HepG2 (cell line): Measurements from ENCODE around the gene NPIPB6. TPM values are rescaled to one million over a fixed set of nuclear protein-coding genes. Genes with fewer than 3 reads are reported as not detected.
A peak's percentile ranks its signal among the peaks of the same experiment; 100 is the strongest.

ENCODE experiments used
- BCL6 ChIP-seq: IDR thresholded peaks from 2 replicates; pipeline ENCODE4 v1.6.1; 2016; ENCODE audit warnings: missing genetic modification reagents, missing compliant biosample characterization
- HOXA9 ChIP-seq: sonication (generic); formaldehyde crosslinking; IDR thresholded peaks from 2 replicates; pipeline ENCODE4 v1.8.1; 2022; ENCODE audit warnings: missing genetic modification reagents, mild to moderate bottlenecking, moderate library complexity, borderline replicate concordance
- IKZF1 ChIP-seq: fragments of 450-650 bp; IDR thresholded peaks from 2 replicates; pipeline ENCODE4 v1.7.1; 2016
- KAT7 ChIP-seq: IDR thresholded peaks from 2 replicates; pipeline ENCODE4 v1.6.1; 2018; ENCODE audit warnings: borderline replicate concordance, missing compliant biosample characterization
- KDM2A ChIP-seq: sonication (generic); formaldehyde crosslinking; IDR thresholded peaks from 2 replicates; pipeline ENCODE4 v1.4.0; 2020; ENCODE audit warnings: low read depth, missing genetic modification reagents, borderline replicate concordance
- NONO ChIP-seq, 2 experiments: fragments of 450-650 bp in 1 of 2; sonication (generic) in 1 of 2; formaldehyde crosslinking in 1 of 2; IDR thresholded peaks in 1 of 2; conservative IDR thresholded peaks in 1 of 2; 2 replicates each; pipeline versions ENCODE4 v1.6.1 to v1.8.0; 2017 to 2022; ENCODE audit warnings: mild to moderate bottlenecking in 1 of 2, missing genetic modification reagents in 1 of 2, moderate library complexity in 1 of 2
- RBAK ChIP-seq: sonication (generic); formaldehyde crosslinking; IDR thresholded peaks from 2 replicates; pipeline ENCODE4 v1.5.1; 2020; ENCODE audit warnings: mild to moderate bottlenecking, missing genetic modification reagents
- TAF1 ChIP-seq: sonication (generic); formaldehyde crosslinking; IDR thresholded peaks from 2 replicates; pipeline ENCODE4 v1.4.0; 2020; ENCODE audit warnings: missing genetic modification reagents
- TCF7L2 ChIP-seq: IDR thresholded peaks from 2 replicates; pipeline ENCODE4 v1.6.1; 2011; ENCODE audit warnings: mild to moderate bottlenecking, low read depth, low read length, moderate library complexity
- TOPORS ChIP-seq: sonication (generic); formaldehyde crosslinking; IDR thresholded peaks from 2 replicates; pipeline ENCODE4 v1.8.0; 2023; ENCODE audit warnings: mild to moderate bottlenecking, missing genetic modification reagents
- ZBTB8A ChIP-seq: sonication (generic); formaldehyde crosslinking; IDR thresholded peaks from 2 replicates; pipeline ENCODE4 v1.4.0; 2020; ENCODE audit warnings: mild to moderate bottlenecking, low read depth, missing genetic modification reagents, borderline replicate concordance
- ZNF264 ChIP-seq: sonication (generic); formaldehyde crosslinking; IDR thresholded peaks from 2 replicates; pipeline ENCODE4 v1.4.0; 2020; ENCODE audit warnings: missing genetic modification reagents
- ZNF446 ChIP-seq: sonication (generic); formaldehyde crosslinking; IDR thresholded peaks from 2 replicates; pipeline ENCODE4 v1.5.0; 2020; ENCODE audit warnings: mild to moderate bottlenecking, missing genetic modification reagents
- ZNF496 ChIP-seq: sonication (generic); formaldehyde crosslinking; IDR thresholded peaks from 2 replicates; pipeline ENCODE4 v1.8.1; 2023; ENCODE audit warnings: mild to moderate bottlenecking, moderate library complexity, missing genetic modification reagents; ENCODE audit not compliant: insufficient replicate concordance
- ZSCAN21 ChIP-seq: sonication (generic); formaldehyde crosslinking; IDR thresholded peaks from 2 replicates; pipeline ENCODE4 v1.8.0; 2022; ENCODE audit warnings: mild to moderate bottlenecking, missing genetic modification reagents, moderate library complexity, borderline replicate concordance
- polyA plus RNA-seq, 8 experiments: library from polyadenylated mRNA; depleted of rRNA in 3 of 8; stranded (reverse) in 7 of 8; unstranded in 1 of 8; fragments of >200 nt; fragmentation: Illumina TruSeq in 4 of 8; extraction: Trizol in 4 of 8; gene quantifications; 2 replicates each; pipeline versions ENCODE4 v1.2.1 to v1.2.3, GENCODE V29; 2011 to 2016; ENCODE audit warnings: low read depth in 4 of 8, missing spikeins in 1 of 8, mixed read lengths in 1 of 8; ENCODE audit not compliant: insufficient read depth in 1 of 8
- total RNA-seq, 5 experiments: library from RNA; depleted of rRNA; stranded (reverse); fragments of >200 nt; fragmentation: Illumina TruSeq; extraction: Trizol; gene quantifications; 2 replicates each; pipeline ENCODE4 v1.2.3, GENCODE V29; 2016; ENCODE audit warnings: low read depth in 1 of 5
- TF ChIP-seq, protein P1 (sequence below): sonication (generic); formaldehyde crosslinking; IDR thresholded peaks from 2 replicates; pipeline ENCODE4 v1.9.0; 2022; ENCODE audit warnings: missing genetic modification reagents, mild to moderate bottlenecking, borderline replicate concordance
- TF ChIP-seq, protein P2 (sequence below): IDR thresholded peaks from 2 replicates; pipeline ENCODE4 v1.6.1; 2016; ENCODE audit warnings: low read depth, missing genetic modification reagents, missing compliant biosample characterization
- TF ChIP-seq, protein P3 (sequence below), 2 experiments: sonication (generic) in 1 of 2; formaldehyde crosslinking in 1 of 2; IDR thresholded peaks; 2 replicates each; pipeline versions ENCODE4 v1.4.0 to v1.6.1; 2016 to 2020; ENCODE audit warnings: borderline replicate concordance in 1 of 2, low read depth in 1 of 2, mild to moderate bottlenecking in 1 of 2, missing genetic modification reagents in 1 of 2

Gene NPIPB6
- total and polyA plus RNA-seq, 2 of the 13 experiments (the other 11 are each of a cell fraction or from before 2014, with no cell fraction given), result 0.25 TPM; not detected in 1

DNA sequence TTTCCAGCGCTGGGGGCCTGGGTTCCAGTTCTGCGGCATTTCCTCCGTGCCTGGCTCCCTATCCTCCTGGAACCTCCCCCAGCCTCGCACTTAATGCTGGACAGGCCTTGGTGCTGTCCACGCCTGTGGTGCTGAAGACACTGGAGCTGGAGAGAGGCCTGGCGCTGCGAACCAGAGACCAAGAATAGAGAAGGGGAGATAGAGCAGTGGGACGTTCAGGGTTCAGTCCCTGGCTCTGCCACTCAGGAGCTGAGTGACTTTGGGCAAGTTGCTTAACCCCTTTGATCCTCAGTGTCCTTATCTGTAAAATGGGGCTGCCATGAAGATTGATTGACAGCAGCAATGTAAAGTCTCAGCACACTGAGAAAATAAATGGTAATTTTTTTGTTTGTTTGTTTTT lies 59.1 kb downstream of the NPIPB6 start (continued):
- TF ChIP-seq RBAK (CRISPR knock-in tag) (no peak), ZNF264 (peak; percentile 92), TCF7L2 (no peak), IKZF1 (no peak), ZNF446 (CRISPR knock-in tag) (peak; percentile 76; the same call in 1 of the 2 replicates), BCL6 (CRISPR knock-in tag) (peak; percentile 75), TAF1 (CRISPR knock-in tag) (peak; percentile 42; the same call in 1 of the 2 replicates), ZNF496 (CRISPR knock-in tag) (no peak), KAT7 (no peak), KDM2A (CRISPR knock-in tag) (peak; percentile 94), TOPORS (CRISPR knock-in tag) (no peak), HOXA9 (peak; percentile 96), NONO (IDR thresholded peaks at IDR 0.05) (no peak), NONO (CRISPR knock-in tag; conservative IDR thresholded peaks at IDR 0.05) (no peak), ZBTB8A (CRISPR knock-in tag) (no peak), ZSCAN21 (CRISPR knock-in tag) (peak; percentile 95)
- TF ChIP-seq, protein P1, sequence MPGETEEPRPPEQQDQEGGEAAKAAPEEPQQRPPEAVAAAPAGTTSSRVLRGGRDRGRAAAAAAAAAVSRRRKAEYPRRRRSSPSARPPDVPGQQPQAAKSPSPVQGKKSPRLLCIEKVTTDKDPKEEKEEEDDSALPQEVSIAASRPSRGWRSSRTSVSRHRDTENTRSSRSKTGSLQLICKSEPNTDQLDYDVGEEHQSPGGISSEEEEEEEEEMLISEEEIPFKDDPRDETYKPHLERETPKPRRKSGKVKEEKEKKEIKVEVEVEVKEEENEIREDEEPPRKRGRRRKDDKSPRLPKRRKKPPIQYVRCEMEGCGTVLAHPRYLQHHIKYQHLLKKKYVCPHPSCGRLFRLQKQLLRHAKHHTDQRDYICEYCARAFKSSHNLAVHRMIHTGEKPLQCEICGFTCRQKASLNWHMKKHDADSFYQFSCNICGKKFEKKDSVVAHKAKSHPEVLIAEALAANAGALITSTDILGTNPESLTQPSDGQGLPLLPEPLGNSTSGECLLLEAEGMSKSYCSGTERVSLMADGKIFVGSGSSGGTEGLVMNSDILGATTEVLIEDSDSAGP (CRISPR knock-in tag), result no peak; the same call in 1 of the 2 replicates
- TF ChIP-seq, protein P2, sequence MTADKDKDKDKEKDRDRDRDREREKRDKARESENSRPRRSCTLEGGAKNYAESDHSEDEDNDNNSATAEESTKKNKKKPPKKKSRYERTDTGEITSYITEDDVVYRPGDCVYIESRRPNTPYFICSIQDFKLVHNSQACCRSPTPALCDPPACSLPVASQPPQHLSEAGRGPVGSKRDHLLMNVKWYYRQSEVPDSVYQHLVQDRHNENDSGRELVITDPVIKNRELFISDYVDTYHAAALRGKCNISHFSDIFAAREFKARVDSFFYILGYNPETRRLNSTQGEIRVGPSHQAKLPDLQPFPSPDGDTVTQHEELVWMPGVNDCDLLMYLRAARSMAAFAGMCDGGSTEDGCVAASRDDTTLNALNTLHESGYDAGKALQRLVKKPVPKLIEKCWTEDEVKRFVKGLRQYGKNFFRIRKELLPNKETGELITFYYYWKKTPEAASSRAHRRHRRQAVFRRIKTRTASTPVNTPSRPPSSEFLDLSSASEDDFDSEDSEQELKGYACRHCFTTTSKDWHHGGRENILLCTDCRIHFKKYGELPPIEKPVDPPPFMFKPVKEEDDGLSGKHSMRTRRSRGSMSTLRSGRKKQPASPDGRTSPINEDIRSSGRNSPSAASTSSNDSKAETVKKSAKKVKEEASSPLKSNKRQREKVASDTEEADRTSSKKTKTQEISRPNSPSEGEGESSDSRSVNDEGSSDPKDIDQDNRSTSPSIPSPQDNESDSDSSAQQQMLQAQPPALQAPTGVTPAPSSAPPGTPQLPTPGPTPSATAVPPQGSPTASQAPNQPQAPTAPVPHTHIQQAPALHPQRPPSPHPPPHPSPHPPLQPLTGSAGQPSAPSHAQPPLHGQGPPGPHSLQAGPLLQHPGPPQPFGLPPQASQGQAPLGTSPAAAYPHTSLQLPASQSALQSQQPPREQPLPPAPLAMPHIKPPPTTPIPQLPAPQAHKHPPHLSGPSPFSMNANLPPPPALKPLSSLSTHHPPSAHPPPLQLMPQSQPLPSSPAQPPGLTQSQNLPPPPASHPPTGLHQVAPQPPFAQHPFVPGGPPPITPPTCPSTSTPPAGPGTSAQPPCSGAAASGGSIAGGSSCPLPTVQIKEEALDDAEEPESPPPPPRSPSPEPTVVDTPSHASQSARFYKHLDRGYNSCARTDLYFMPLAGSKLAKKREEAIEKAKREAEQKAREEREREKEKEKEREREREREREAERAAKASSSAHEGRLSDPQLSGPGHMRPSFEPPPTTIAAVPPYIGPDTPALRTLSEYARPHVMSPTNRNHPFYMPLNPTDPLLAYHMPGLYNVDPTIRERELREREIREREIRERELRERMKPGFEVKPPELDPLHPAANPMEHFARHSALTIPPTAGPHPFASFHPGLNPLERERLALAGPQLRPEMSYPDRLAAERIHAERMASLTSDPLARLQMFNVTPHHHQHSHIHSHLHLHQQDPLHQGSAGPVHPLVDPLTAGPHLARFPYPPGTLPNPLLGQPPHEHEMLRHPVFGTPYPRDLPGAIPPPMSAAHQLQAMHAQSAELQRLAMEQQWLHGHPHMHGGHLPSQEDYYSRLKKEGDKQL (CRISPR knock-in tag), result no peak
- TF ChIP-seq, protein P3, sequence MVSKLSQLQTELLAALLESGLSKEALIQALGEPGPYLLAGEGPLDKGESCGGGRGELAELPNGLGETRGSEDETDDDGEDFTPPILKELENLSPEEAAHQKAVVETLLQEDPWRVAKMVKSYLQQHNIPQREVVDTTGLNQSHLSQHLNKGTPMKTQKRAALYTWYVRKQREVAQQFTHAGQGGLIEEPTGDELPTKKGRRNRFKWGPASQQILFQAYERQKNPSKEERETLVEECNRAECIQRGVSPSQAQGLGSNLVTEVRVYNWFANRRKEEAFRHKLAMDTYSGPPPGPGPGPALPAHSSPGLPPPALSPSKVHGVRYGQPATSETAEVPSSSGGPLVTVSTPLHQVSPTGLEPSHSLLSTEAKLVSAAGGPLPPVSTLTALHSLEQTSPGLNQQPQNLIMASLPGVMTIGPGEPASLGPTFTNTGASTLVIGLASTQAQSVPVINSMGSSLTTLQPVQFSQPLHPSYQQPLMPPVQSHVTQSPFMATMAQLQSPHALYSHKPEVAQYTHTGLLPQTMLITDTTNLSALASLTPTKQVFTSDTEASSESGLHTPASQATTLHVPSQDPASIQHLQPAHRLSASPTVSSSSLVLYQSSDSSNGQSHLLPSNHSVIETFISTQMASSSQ (IDR thresholded peaks at IDR 0.05; ENCODE audit: low read depth), result no peak
- TF ChIP-seq, protein P3 (CRISPR knock-in tag; IDR thresholded peaks at IDR 0.05; ENCODE audit: borderline replicate concordance), result no peak
